ENCODE data around the gene PROX1.

- TF ChIP-seq ZNF274 (IDR thresholded peaks at IDR 0.05; ENCODE audit: low read depth, low read length), result no peak
- TF ChIP-seq YY1 (IDR thresholded peaks at IDR 0.05; ENCODE audit: insufficient read depth, insufficient read length), result no peak
Observed at GRCh38 chr1:214039394-214040018, 51.7 kb downstream of the PROX1 start.
